H4 (cell line): Measurements from ENCODE around the gene TTC21A. TPM values are rescaled to one million over a fixed set of nuclear protein-coding genes. Genes with fewer than 3 reads are reported as not detected.

Experiments
- DNase-seq: peaks from one replicate; pipeline ENCODE4 v3.0.0-alpha.2; 2015; ENCODE audit warnings: low spot score
- total RNA-seq: library from RNA; depleted of rRNA; stranded (reverse); fragments of >200 nt; shearing (Covaris generic); gene quantifications from 2 replicates; pipeline ENCODE4 v1.2.3, GENCODE V29; 2014

Gene TTC21A
- total RNA-seq, 1 experiment from 2014 or later, result 0.35 TPM

DNA sequence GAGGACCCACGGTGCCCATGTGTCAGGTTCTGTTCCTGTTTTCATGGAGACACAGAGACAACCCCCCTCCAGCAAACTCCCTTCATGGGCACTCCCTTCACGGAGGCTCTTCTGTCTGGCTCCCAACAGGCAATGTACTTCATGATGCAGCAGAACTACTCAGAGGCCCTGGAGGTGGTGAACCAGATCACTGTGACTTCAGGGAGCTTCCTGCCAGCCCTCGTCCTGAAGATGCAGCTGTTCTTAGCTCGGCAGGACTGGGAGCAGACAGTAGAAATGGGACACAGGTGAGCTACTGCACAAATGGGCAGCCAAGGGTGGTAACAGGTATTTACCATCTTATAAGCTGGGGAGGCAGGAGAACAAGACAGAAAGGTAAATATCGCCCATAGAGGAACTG, 7.0 kb downstream of the TTC21A start:
- DNase-seq, result no peak

DNA sequence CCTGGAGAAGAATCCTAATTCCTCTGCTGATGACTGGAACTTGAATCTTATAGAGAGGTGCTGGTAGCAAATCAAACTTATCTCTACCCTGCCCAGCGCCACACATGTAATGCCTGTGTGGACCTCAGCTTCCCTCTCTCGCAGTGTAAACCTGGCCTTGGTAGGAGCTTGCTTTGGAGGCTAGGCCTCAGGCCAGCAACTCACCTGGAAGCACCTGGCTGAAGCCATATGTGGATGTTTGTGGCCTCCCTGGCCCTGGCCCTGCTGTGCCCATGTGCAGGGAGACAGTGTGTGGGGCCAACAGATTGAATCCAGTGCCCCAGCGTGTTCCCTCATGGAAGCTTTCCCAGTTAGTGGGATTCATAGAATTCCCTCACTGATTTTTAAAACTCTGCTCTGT, 8.4 kb downstream of the TTC21A start:
- no peak for DNase-seq

DNA sequence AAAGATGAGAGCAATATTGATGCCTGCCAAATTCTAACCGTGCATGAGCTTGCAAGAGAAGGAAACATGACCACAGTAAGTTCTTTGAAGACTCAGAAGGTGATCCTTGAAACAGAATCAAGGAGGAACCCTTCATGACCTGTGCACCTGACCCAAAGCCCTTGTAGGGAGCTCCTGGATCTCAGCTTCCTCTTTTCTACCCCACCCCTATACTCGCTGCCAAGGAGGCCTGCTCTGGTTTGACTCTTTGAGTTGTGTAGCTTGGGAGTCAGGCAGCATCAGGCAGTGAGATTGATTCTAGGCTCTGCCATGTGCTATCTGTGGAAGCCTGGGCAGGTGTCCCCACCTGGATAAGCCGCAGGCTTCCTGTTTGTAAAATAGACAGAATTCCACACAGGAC, 10.6 kb downstream of the TTC21A start:
- DNase-seq, result no peak

DNA sequence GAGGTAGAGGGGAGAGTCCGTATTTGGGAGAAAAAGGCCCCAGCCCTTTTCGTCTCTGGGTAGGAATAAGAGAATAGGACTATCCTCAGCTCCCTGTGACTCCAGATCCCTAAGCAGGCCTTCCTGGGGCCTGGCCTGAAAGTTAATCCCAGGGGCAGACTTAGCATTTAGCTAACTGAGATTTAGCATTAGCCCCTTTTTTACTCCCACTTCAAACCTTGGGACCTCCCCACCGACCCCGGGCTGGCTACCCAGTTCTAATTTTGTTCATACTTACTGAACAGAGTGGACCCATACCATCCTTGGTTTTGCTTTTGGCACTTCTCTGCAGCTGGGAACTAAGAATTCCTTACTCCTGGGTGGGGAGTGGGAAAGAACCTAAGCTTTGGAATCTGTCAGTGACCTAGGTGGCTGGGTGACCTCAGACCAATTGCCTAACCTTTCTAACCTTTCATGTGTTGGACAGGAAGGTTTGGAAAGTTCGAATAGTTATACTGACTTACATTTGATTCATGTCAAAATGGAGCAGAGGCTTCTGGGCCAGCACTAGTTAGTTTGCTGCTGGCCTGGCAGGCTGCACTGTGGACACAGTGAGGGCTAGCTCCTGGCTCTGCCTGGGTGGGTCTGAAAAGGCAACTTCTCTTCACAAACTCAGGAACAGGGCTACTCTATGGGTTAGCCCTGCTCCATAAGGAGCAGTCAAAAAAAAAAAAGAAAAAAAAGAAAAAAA, 11.6 kb downstream of the TTC21A start:
- DNase-seq, result no peak

DNA sequence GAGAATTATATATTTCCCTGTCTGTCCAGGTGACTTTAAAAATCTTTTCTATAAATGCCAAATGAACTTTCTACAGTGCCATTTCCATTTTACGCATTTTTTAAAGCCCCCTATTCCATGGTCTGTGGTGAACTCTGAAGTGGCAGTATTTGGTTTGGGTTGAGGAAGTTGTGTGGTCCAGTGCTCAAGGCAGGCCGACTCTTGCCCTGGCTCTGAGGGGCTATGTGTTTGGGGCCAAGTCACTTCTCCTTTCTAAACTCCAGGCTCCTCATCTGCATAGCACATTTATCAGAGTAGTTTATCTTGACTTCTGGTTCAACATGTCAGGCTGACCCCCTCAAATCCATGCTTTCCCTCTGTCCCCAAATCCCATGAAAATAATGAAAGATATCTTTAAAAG, 14.1 kb downstream of the TTC21A start:
- no peak for DNase-seq

DNA sequence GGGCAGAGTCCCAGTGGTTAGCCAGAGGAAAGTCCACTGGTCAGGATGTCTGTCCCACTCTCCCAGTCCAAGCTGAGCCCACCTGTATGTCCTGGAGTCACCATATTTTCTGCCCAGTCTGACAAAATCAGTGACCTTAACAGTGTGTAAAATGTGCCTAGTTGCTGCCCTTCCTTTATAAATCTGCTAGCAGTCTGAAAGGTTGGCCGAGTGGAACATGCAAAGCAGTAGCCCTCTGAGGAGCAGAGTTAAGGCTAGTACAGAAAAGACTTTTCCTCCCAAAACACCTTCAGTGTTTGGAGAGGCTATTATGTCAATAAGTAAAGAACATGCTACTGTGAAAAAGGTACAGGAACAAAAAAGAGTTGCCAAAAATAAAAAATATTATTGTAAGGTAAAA, 15.3 kb downstream of the TTC21A start:
- DNase-seq, result no peak

DNA sequence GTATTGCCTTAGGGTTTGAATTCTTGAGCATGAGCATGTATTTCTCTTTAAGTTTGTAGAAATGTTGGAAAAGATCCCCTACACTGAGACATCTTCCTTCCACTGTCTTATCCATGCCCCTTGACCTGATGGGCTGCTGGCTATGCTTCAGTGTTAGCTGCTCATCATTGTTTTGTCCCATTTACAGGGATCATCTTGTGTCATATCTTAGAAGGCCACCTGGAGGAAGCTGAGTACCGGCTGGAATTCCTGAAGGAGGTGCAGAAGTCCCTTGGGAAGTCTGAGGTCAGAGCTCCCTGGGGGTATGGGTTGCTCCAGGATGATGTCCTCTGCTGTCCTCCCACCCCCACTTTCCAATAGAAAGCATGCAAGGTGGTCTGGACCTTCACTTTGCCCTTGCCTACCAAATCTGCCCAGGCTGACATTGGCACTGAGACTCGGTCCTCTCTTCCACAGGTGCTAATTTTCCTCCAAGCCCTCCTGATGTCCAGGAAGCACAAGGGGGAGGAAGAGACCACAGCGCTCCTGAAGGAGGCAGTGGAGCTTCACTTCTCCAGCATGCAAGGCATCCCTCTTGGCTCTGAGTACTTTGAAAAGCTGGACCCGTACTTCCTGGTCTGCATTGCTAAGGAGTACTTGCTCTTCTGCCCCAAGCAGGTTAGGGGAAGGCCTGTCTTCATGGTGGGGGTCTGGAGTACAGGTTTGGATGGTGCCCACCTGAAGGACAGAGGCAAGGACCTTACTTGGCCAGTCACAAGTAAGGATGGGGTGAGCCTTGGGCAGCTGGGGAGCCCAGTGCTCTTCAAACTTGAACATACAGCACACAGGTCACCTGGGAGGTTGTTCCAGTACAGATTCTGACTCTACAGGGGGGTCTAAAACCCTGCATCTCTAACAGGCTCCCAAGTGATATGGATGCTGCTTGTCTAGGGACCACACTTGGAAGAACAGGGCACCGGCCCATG, 17.7 kb downstream of the TTC21A start:
- peak; percentile 13 for DNase-seq

DNA sequence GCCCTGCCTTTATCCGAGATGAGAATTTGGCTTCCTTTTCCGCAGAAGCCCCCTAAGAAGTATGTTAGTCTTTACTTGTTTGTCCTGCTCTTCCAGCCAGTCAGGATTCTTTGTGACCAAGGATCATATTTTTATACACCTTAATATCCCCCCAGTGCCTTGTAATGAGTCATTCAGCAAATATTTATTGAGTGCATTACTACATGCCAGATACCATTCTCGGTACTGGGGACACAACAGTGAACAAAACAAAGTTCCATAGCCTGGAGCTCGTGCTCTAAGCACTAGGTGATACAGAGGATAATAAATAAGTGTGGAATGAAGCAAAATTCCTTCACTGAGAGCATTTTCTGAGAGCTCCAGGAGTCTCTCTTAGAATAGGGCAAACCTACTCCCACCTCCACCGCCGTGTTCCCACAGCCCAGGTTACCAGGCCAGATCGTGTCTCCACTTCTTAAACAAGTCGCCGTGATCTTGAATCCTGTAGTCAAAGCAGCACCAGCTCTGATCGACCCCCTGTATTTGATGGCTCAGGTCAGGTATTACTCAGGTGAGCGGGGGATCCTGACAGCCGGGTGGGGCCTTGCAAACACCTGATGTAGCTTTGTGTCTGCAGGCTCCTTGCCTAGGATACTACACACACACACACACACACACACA, 18.5 kb downstream of the TTC21A start:
- DNase-seq, result no peak

DNA sequence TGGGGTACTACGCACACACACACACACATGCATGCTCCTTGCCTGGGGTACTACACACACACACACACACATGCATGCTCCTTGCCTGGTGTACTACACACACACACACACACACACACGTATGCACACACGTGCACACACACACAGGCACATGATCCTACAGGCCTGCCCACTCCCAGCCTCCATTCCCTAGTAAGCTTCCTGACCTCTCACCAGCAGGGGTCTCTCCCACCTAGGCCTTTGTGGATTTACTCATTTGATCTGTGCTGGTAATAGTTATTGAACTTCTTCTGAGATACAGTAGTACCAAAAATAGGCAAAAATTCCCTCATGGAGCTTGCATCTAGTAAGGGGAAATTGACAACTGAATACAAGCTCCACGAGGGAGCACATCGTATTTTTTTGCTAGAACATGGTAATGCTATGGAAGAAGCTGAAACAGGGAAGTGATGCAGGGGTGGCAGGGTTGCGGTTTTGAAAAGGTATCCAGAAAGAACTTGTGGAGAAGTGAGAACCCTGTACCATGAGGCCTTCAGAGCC, 19.1 kb downstream of the TTC21A start:
- no peak for DNase-seq

DNA sequence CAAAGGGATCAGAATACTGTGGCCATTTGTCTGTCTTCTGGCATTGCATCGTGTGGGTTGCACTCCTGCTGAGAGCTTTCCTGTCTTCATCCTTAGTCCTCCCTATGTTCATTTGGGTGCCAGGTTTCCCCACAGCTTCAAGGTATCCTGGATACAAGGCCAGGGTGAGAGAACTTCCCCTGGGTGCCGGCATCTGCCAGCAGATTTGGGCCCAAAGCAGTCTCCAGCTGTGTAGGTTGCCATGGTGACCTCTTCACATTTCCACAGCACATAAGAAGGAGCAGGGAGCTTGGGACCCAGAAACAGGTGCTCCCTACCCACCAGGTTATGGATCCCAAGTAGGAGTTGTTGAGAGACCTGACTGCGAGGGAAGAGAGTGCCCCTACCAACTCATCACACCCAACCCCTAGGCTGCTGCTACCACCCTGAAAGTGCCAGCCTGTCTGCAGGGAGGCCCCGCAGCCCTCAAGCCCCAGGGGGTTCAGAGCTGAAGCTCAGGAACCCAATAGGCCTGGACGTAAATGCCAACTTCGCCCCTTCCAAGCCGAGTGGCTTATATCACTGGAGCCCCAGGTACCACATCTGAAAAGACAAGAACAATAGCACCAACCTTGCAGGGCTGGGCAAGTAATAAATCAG, 19.9 kb downstream of the TTC21A start:
- no peak for DNase-seq

DNA sequence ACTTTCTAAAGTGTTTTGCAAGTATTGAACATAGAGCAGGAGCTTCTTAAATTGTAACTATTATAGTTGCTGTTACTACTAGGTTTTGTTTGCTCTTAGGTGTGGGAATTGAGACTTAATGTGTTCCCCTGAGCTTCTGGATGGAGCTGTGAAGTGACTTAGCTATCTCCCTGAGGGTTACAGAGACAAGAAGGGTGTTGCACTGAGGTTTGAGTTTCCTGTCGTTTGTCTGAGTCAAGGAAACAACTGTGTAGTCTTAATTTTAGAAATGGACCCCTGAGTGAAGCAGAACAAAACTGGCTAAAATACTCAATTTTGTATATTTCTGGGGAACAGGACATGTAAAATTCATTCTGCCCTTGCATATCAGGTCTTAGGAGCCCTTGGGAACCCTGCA, 20.4 kb downstream of the TTC21A start:
- DNase-seq, result no peak

DNA sequence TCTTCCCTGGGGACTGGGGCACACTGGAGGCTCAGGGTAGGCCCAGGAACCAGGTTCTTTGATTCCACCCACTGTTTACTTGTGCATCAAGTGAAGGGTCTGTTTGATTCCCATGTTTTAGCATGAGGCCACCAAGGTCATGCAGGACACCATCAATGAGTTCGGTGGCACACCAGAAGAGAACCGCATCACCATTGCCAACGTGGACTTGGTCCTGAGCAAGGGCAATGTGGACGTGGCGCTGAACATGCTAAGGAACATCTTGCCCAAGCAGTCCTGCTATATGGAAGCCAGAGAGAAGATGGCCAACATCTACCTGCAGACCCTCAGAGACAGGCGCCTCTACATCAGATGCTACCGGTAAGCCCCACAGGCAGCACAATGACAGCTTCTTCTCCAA, 21.5 kb downstream of the TTC21A start:
- DNase-seq, result no peak

DNA sequence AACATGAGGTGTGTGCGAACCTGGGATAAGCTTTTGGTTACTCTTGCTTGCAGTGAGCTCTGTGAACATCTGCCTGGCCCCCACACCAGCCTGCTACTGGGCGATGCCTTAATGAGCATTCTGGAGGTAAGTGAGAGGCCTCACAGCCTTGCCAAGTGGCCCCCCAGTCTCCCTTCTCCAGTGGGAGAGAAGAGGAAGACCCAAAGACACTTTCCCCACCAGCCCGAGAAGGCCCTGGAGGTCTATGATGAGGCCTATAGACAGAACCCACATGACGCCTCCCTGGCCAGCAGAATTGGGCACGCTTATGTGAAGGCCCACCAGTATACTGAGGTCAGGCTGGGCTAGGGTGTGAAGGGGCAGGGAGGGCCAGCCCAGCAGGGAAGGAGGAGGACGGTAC, 22.5 kb downstream of the TTC21A start:
- no peak for DNase-seq

DNA sequence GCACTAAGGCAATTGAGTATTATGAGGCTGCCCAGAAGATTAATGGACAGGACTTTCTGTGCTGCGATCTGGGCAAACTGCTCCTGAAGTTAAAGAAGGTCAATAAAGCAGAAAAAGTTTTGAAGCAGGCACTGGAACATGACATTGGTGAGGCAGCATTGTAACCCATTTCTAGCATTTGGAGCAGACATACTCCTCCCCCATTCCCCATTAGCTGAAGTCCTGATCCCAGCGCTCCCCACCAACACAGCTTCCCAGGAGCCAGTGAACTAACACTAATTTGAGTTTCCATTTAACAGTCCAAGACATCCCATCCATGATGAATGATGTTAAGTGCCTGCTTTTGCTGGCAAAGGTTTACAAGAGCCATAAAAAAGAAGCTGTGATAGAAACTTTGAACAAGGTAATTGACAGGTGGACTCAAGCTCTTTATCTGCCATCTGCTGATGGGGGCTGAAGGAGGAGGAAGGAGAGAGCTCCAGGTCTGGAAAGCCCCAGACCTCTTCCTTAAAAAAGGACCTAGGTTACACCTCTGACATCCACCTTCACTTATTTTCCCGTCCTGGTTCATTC, 23.3 kb downstream of the TTC21A start:
- no peak for DNase-seq

DNA sequence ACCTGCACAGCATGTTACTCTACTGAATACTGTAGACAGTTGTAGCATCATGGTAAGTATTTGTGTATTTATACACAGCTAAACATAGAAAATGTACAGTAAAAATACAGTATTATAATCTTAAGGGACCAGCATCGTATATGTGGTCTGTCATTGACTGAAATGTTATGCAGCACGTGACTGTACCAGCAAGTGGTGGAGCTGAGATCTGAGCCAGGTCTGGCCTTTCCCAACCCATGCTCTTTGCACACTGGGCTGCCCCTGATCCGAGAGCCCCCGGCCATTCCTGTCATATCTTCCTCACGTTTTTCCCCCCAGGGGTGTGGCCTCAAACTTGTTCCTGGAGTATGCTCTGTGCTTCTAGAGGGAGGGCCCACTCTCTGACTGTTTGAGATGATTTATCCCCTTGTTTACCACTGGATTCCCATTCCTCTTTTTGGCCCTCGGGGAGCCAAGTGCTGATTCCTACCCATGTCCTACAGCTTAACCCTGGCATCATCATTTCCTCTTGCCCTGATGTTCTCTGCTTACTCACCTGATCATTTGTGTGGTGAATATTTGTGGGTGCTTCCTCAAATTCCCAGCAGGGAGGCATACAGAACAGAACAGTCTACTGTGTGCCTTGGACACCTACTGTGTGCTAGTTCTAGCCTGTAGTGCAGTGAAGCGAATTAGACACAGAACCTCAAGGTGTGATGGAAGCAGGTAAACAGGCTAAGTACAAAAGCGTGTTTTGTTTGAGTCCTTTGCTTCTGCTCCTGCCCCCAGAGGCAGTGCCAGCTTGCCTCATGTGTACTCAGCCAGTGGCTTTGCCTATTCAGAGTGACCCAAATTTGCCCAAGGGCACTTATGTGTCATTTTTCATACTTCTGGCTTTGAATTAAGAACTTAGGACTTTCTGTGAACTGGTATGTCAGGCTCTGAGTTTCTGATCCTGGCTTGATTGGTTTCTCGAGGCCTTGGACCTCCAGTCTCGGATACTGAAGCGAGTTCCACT, 24.9 kb downstream of the TTC21A start:
- DNase-seq, result no peak

DNA sequence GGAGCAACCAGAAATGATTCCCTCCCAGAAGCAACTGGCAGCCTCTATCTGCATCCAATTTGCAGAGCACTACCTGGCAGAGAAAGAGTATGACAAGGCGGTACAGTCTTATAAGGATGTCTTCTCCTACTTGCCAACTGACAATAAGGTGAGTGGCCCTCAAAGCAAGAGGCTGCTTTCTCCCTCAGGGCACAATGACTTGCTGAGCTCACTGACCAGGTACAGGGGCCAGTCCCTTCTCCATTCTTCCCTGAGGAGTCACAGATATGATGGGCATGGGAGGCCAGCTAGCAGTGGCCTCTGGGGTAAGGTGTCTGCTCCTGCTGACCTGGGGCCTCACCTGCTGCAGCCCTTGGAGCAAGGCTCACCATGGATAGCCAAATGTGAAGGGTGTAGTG, 25.6 kb downstream of the TTC21A start:
- no peak for DNase-seq

DNA sequence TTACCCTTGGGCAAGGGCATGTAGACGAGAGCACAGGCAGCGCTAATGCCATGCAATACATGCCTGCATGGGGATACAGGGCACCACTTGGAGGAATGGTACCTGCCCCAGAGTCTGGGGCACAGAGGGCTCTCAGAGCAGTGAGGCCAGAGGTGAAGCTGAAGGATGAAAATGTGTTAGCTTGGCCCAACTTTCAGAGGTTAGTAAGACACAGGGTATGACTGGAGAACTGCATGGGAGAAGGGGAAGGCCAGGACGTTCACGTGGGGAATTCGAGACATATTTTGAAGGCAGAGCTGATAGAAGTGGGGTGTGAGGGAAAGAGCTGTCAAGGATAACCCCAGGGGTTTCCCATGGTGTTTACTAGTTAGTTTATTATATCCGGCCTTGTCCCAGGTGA, 26.3 kb downstream of the TTC21A start:
- no peak for DNase-seq

DNA sequence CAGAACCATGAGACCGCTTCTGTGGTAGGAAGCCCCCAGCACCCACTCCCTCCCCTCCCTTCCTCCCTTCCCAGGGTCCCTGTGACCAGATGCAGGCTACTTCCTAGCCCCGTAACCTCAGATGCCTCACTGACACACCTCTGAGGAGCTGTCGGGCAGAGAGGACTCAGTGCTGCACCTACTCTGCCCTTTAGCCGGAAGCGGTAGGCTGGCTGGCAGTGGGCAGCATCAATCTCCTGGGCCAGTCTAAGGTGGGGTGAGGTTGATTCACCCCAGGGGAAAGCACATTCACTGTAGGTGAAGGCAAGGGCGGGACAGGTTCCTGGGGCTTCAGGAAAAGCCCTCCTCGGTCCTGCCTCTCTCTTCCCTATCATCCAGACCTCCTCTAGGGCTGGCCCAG, 26.8 kb downstream of the TTC21A start:
- no peak for DNase-seq

DNA sequence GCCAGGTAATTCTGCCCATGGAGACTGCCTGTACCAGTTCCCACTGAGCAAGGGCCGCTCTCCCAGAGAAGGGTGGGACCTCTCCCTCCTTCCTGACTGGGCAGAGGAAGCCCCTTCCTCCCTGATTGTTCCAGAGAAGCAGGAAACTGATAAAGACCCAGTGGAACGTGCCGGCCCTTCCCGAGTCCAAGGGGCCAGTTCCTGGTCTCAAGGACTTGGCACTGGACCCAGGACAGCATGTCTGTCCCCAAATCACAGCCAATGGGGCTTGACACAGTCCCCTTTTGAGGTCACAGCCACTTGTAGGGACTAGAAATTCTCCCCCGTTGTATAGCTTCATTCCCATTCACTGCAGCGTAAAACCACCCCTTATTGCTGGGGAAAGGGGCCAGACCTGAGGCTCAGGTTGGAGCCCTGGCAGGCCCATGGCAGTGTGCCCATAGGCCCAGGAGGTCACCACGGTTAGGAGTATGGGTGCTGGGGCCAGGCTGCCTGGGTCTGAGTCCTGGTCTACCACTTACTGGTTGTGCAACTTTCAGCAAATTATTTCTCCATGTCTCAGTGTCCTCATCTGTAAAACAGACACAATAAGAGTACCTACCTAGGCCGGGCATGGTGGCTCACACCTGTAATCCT, 27.8 kb downstream of the TTC21A start:
- DNase-seq, result no peak
